ENCODE results near the gene IFI16. TPM values are rescaled to one million over a fixed set of nuclear protein-coding genes. Genes with fewer than 3 reads are reported as not detected.
"Not testable (repeated sequence)": the region's sequence is repeated elsewhere in the genome, so short reads cannot be mapped to it uniquely, and the experiment has no call there.

The IFI16 gene
- total RNA-seq, 1 experiment from 2014 or later = 139 TPM

GRCh38 chr1:159009287-159009686 lies 420 bp upstream of the IFI16 start:
- intact Hi-C loops (cut with micrococcal nuclease) = no loop called here
- no peak for DNase-seq (ENCODE audit: unreplicated experiment)
- H3K27ac Mint-ChIP-seq (ENCODE audit: low read depth, unreplicated experiment) = peak overlapping the region; percentile 97
- H3K4me3 Mint-ChIP-seq (ENCODE audit: unreplicated experiment) = peak overlapping the region; percentile 88
- BruUV-seq (replicated peaks) = no TSS peak
- H3K36me3 Mint-ChIP-seq (ENCODE audit: insufficient read depth, unreplicated experiment) = peaks cover 28% of the 10 kb centered on the region
- H3K4me1 Mint-ChIP-seq (ENCODE audit: insufficient read depth, unreplicated experiment) = peaks cover 47% of the 10 kb centered on the region
- peaks cover 10% of the 10 kb centered on the region for H3K9me3 Mint-ChIP-seq (ENCODE audit: unreplicated experiment)
- no peak for TF ChIP-seq CTCF (IDR thresholded peaks at IDR 0.05; ENCODE audit: unreplicated experiment)
- POLR2A ChIA-PET = interaction anchor here (0.7 to 4.2 kb wide), 29 partner anchors 8 to 1282 kb away, joined by 3 to 120 read pairs (median 4); a partner anchor contains a TSS
- no peaks in the 10 kb centered on the region for H3K27me3 Mint-ChIP-seq (ENCODE audit: insufficient read depth, unreplicated experiment)
- CTCF ChIA-PET = interaction anchor here (0.6 to 2.2 kb wide), 7 partner anchors 9 to 1970 kb away, joined by 3 to 8 read pairs (median 4); no protein-coding TSS in a partner anchor

- CTCF ChIA-PET = interaction anchor here (0.6 to 2.2 kb wide), 6 partner anchors 30 to 1019 kb away, joined by 3 to 8 read pairs (median 4); no protein-coding TSS in a partner anchor
- POLR2A ChIA-PET = interaction anchor here (0.6 to 4.2 kb wide), 22 partner anchors 9 to 1878 kb away, joined by 3 to 120 read pairs (median 4); a partner anchor contains a TSS
- Mint-ChIP-seq H3K27ac (ENCODE audit: low read depth, unreplicated experiment) (peak overlapping the region; percentile 97), H3K4me3 (ENCODE audit: unreplicated experiment) (peak overlapping the region; percentile 88), H3K4me1 (ENCODE audit: insufficient read depth, unreplicated experiment) (peaks cover 58% of the 10 kb centered on the region), H3K36me3 (ENCODE audit: insufficient read depth, unreplicated experiment) (peaks cover 39% of the 10 kb centered on the region), H3K27me3 (ENCODE audit: insufficient read depth, unreplicated experiment) (no peaks in the 10 kb centered on the region), H3K9me3 (ENCODE audit: unreplicated experiment) (peaks cover 10% of the 10 kb centered on the region)
- no peak for DNase-seq (ENCODE audit: unreplicated experiment)
- intact Hi-C loops (cut with micrococcal nuclease) = no loop called here
- no peak for TF ChIP-seq CTCF (IDR thresholded peaks at IDR 0.05; ENCODE audit: unreplicated experiment)
- TSS peak; percentile 75 for BruUV-seq (replicated peaks)
These were observed 684 bp downstream of the IFI16 start for GRCh38 chr1:159010391-159010790.

- H3K27me3 Mint-ChIP-seq (ENCODE audit: insufficient read depth, unreplicated experiment); H3K9me3 Mint-ChIP-seq (ENCODE audit: unreplicated experiment); BruUV-seq (replicated peaks); intact Hi-C loops (cut with micrococcal nuclease): not testable (repeated sequence)
- peak overlapping the region; percentile 97 for H3K27ac Mint-ChIP-seq (ENCODE audit: low read depth, unreplicated experiment)
- peaks cover 45% of the 10 kb centered on the region for H3K36me3 Mint-ChIP-seq (ENCODE audit: insufficient read depth, unreplicated experiment)
- peaks cover 58% of the 10 kb centered on the region for H3K4me1 Mint-ChIP-seq (ENCODE audit: insufficient read depth, unreplicated experiment)
- POLR2A ChIA-PET = interaction anchor here (0.6 to 4.2 kb wide), 11 partner anchors 10 to 1878 kb away, joined by 3 to 120 read pairs (median 6); a partner anchor contains a TSS
- DNase-seq (ENCODE audit: unreplicated experiment) = peak; percentile 43
- H3K4me3 Mint-ChIP-seq (ENCODE audit: unreplicated experiment) = peak overlapping the region; percentile 88
- CTCF ChIA-PET = interaction anchor here (0.8 to 2.2 kb wide), 2 partner anchors 29 to 61 kb away, joined by 4 to 8 read pairs; no protein-coding TSS in a partner anchor
These were observed 1.3 kb downstream of the IFI16 start for GRCh38 chr1:159011001-159011400.

GRCh38 chr1:159011751-159012150 lies 2.0 kb downstream of the IFI16 start:
- no TSS peak for BruUV-seq (replicated peaks)
- DNase-seq (ENCODE audit: unreplicated experiment) = peak; percentile 5
- no peak for TF ChIP-seq CTCF (IDR thresholded peaks at IDR 0.05; ENCODE audit: unreplicated experiment)
- H3K4me3 Mint-ChIP-seq (ENCODE audit: unreplicated experiment) = peak overlapping the region; percentile 88
- peak overlapping the region; percentile 69 for H3K27ac Mint-ChIP-seq (ENCODE audit: low read depth, unreplicated experiment)
- intact Hi-C loops (cut with micrococcal nuclease) = no loop called here
- no peaks in the 10 kb centered on the region for H3K27me3 Mint-ChIP-seq (ENCODE audit: insufficient read depth, unreplicated experiment)
- CTCF ChIA-PET = no interaction called here
- H3K36me3 Mint-ChIP-seq (ENCODE audit: insufficient read depth, unreplicated experiment) = peaks cover 53% of the 10 kb centered on the region
- H3K4me1 Mint-ChIP-seq (ENCODE audit: insufficient read depth, unreplicated experiment) = peaks cover 62% of the 10 kb centered on the region
- H3K9me3 Mint-ChIP-seq (ENCODE audit: unreplicated experiment) = peaks cover 10% of the 10 kb centered on the region
- POLR2A ChIA-PET = interaction anchor here (1.3 to 4.2 kb wide), 4 partner anchors 9 to 76 kb away, joined by 8 to 120 read pairs (median 12); a partner anchor contains a TSS

All from MCF 10A (cell line).